GM23338 (cell line): ENCODE data around the gene NAPB.

Experiments used
- CREB1 ChIP-seq: fragments of 250-450 bp; sonication (Bioruptor Pico); IDR thresholded peaks from 2 replicates; pipeline ENCODE4 v1.5.0; 2020; ENCODE audit warnings: low read depth, mild to moderate bottlenecking, moderate library complexity
- ETS1 ChIP-seq: IDR thresholded peaks from 2 replicates; pipeline ENCODE4 v1.6.1; 2016; ENCODE audit warnings: antibody characterized with exemption
- EZH2 ChIP-seq: fragments of 200-600 bp; sonication (generic); IDR thresholded peaks from one replicate; pipeline ENCODE4 v1.8.0; 2017; ENCODE audit warnings: antibody characterized with exemption, mild to moderate bottlenecking, low read depth; ENCODE audit not compliant: unreplicated experiment
- EZH2phosphoT487 ChIP-seq: fragments of 200-600 bp; sonication (generic); IDR thresholded peaks from one replicate; pipeline ENCODE4 v1.8.1; 2018; ENCODE audit warnings: antibody characterized with exemption; ENCODE audit not compliant: unreplicated experiment
- POLR2AphosphoS5 ChIP-seq: IDR thresholded peaks from 2 replicates; pipeline ENCODE4 v1.6.1; 2016; ENCODE audit warnings: antibody characterized with exemption, low read depth
- REST ChIP-seq: IDR thresholded peaks from one replicate; pipeline ENCODE4 v1.6.1; 2018; ENCODE audit warnings: antibody characterized with exemption; ENCODE audit not compliant: unreplicated experiment
- STAT1 ChIP-seq: IDR thresholded peaks from one replicate; pipeline ENCODE4 v1.6.1; 2016; ENCODE audit warnings: antibody characterized with exemption; ENCODE audit not compliant: unreplicated experiment
- ZNF114 ChIP-seq: fragments of 250-450 bp; sonication (Bioruptor Pico); IDR thresholded peaks from 2 replicates; pipeline ENCODE4 v1.5.0; 2020; ENCODE audit warnings: mild to moderate bottlenecking, moderate library complexity
- TF ChIP-seq, protein P1 (sequence below), 2 experiments: fragments of 200-600 bp in 1 of 2; sonication (generic) in 1 of 2; conservative IDR thresholded peaks; 2 replicates each; pipeline versions ENCODE4 v1.5.1 to v1.6.1; 2016 to 2017; ENCODE audit warnings: antibody characterized with exemption in 2 of 2, low read depth in 2 of 2, mild to moderate bottlenecking in 2 of 2, moderate library complexity in 1 of 2
- TF ChIP-seq, protein P2 (sequence below): fragments of 250-450 bp; sonication (Bioruptor Pico); IDR thresholded peaks from 2 replicates; pipeline ENCODE4 v1.5.0; 2020; ENCODE audit warnings: mild to moderate bottlenecking, moderate library complexity

GRCh38 chr20:23417861-23418260 is 3.4 kb downstream of the NAPB start:
- TF ChIP-seq, protein P1, sequence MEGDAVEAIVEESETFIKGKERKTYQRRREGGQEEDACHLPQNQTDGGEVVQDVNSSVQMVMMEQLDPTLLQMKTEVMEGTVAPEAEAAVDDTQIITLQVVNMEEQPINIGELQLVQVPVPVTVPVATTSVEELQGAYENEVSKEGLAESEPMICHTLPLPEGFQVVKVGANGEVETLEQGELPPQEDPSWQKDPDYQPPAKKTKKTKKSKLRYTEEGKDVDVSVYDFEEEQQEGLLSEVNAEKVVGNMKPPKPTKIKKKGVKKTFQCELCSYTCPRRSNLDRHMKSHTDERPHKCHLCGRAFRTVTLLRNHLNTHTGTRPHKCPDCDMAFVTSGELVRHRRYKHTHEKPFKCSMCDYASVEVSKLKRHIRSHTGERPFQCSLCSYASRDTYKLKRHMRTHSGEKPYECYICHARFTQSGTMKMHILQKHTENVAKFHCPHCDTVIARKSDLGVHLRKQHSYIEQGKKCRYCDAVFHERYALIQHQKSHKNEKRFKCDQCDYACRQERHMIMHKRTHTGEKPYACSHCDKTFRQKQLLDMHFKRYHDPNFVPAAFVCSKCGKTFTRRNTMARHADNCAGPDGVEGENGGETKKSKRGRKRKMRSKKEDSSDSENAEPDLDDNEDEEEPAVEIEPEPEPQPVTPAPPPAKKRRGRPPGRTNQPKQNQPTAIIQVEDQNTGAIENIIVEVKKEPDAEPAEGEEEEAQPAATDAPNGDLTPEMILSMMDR (conservative IDR thresholded peaks at IDR 0.05; ENCODE audit: low read depth in 2 of 2) = no peak
- no peak for TF ChIP-seq POLR2AphosphoS5
- TF ChIP-seq EZH2phosphoT487 = no peak
- no peak for TF ChIP-seq EZH2
- no peak for TF ChIP-seq ZNF114
- no peak for TF ChIP-seq CREB1 (CRISPR knock-in tag)
- no peak for TF ChIP-seq STAT1
- TF ChIP-seq, protein P2, sequence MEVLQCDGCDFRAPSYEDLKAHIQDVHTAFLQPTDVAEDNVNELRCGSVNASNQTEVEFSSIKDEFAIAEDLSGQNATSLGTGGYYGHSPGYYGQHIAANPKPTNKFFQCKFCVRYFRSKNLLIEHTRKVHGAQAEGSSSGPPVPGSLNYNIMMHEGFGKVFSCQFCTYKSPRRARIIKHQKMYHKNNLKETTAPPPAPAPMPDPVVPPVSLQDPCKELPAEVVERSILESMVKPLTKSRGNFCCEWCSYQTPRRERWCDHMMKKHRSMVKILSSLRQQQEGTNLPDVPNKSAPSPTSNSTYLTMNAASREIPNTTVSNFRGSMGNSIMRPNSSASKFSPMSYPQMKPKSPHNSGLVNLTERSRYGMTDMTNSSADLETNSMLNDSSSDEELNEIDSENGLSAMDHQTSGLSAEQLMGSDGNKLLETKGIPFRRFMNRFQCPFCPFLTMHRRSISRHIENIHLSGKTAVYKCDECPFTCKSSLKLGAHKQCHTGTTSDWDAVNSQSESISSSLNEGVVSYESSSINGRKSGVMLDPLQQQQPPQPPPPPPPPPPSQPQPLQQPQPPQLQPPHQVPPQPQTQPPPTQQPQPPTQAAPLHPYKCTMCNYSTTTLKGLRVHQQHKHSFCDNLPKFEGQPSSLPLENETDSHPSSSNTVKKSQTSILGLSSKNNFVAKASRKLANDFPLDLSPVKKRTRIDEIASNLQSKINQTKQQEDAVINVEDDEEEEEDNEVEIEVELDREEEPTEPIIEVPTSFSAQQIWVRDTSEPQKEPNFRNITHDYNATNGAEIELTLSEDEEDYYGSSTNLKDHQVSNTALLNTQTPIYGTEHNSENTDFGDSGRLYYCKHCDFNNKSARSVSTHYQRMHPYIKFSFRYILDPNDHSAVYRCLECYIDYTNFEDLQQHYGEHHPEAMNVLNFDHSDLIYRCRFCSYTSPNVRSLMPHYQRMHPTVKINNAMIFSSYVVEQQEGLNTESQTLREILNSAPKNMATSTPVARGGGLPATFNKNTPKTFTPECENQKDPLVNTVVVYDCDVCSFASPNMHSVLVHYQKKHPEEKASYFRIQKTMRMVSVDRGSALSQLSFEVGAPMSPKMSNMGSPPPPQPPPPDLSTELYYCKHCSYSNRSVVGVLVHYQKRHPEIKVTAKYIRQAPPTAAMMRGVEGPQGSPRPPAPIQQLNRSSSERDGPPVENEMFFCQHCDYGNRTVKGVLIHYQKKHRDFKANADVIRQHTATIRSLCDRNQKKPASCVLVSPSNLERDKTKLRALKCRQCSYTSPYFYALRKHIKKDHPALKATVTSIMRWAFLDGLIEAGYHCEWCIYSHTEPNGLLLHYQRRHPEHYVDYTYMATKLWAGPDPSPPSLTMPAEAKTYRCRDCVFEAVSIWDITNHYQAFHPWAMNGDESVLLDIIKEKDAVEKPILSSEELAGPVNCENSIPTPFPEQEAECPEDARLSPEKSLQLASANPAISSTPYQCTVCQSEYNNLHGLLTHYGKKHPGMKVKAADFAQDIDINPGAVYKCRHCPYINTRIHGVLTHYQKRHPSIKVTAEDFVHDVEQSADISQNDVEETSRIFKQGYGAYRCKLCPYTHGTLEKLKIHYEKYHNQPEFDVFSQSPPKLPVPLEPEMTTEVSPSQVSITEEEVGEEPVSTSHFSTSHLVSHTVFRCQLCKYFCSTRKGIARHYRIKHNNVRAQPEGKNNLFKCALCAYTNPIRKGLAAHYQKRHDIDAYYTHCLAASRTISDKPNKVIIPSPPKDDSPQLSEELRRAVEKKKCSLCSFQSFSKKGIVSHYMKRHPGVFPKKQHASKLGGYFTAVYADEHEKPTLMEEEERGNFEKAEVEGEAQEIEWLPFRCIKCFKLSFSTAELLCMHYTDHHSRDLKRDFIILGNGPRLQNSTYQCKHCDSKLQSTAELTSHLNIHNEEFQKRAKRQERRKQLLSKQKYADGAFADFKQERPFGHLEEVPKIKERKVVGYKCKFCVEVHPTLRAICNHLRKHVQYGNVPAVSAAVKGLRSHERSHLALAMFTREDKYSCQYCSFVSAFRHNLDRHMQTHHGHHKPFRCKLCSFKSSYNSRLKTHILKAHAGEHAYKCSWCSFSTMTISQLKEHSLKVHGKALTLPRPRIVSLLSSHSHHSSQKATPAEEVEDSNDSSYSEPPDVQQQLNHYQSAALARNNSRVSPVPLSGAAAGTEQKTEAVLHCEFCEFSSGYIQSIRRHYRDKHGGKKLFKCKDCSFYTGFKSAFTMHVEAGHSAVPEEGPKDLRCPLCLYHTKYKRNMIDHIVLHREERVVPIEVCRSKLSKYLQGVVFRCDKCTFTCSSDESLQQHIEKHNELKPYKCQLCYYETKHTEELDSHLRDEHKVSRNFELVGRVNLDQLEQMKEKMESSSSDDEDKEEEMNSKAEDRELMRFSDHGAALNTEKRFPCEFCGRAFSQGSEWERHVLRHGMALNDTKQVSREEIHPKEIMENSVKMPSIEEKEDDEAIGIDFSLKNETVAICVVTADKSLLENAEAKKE (CRISPR knock-in tag) = no peak
- TF ChIP-seq ETS1 = no peak
- TF ChIP-seq REST = no peak
